ENCODE measurements around the gene TREM1. TPM values are rescaled to one million over a fixed set of nuclear protein-coding genes. Genes with fewer than 3 reads are reported as not detected.

The TREM1 gene
- total RNA-seq, 2 donors from 2014 or later, result 1.4 TPM; not detected in 1

- DNase-seq, result no peak
Measured at GRCh38 chr6:41291717-41292116, 5.2 kb upstream of the TREM1 start.

DNA sequence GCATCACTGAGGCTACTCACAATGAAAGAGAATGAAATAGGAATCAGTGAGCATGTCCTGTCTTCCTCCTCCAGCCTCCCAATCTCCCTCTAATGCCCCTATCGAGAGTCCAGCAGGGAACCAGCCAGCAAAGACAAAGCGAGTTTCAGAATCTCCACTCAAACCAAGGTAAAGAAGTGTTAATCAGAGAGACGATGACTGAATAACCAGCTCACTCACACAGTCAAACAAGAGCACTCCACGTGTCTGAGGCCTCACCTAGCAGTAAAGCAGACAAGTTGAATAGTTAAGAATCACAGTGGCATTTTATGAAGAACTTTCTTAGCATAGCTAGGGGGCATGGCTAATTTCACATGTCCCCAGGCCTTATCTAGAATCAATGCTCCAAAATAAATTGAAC lies 3.3 kb upstream of the TREM1 start:
- Histone ChIP-seq H3K4me1 (no peaks in the 10 kb centered on the region), H3K36me3 (no peaks in the 10 kb centered on the region), H3K9me3 (no peaks in the 10 kb centered on the region), H3K27me3 (no peaks in the 10 kb centered on the region), H3K9ac (ENCODE audit: low read depth in 2 of 2, low read length in 2 of 2) (no peak overlapping the region), H3K27ac (no peak overlapping the region), H3K4me3 (no peak overlapping the region)
- no peak for TF ChIP-seq CTCF (IDR thresholded peaks at IDR 0.05)
- intact Hi-C loops (cut with DNase I), result no loop called here
- DNase-seq, result no peak

More at GRCh38 chr6:41291717-41292116, 5.2 kb upstream of the TREM1 start:
- Histone ChIP-seq H3K36me3 (no peaks in the 10 kb centered on the region), H3K27ac (no peak overlapping the region), H3K9me3 (no peaks in the 10 kb centered on the region), H3K4me1 (no peaks in the 10 kb centered on the region), H3K27me3 (no peaks in the 10 kb centered on the region), H3K9ac (ENCODE audit: low read depth in 2 of 2, low read length in 2 of 2) (no peak overlapping the region), H3K4me3 (no peak overlapping the region)
- intact Hi-C loops (cut with DNase I), result no loop called here
- TF ChIP-seq CTCF (IDR thresholded peaks at IDR 0.05), result no peak

GRCh38 chr6:41288754-41289129 lies 2.3 kb upstream of the TREM1 start:
- no peaks in the 10 kb centered on the region for H3K27me3 ChIP-seq
- DNase-seq, result no peak
- no peaks in the 10 kb centered on the region for H3K36me3 ChIP-seq
- TF ChIP-seq CTCF (IDR thresholded peaks at IDR 0.05), result no peak
- no peaks in the 10 kb centered on the region for H3K9me3 ChIP-seq
- no peak overlapping the region for H3K9ac ChIP-seq (ENCODE audit: low read depth in 2 of 2, low read length in 2 of 2)
- intact Hi-C loops (cut with DNase I), result no loop called here
- no peak overlapping the region for H3K4me3 ChIP-seq
- H3K4me1 ChIP-seq, result no peaks in the 10 kb centered on the region
- no peak overlapping the region for H3K27ac ChIP-seq

DNA sequence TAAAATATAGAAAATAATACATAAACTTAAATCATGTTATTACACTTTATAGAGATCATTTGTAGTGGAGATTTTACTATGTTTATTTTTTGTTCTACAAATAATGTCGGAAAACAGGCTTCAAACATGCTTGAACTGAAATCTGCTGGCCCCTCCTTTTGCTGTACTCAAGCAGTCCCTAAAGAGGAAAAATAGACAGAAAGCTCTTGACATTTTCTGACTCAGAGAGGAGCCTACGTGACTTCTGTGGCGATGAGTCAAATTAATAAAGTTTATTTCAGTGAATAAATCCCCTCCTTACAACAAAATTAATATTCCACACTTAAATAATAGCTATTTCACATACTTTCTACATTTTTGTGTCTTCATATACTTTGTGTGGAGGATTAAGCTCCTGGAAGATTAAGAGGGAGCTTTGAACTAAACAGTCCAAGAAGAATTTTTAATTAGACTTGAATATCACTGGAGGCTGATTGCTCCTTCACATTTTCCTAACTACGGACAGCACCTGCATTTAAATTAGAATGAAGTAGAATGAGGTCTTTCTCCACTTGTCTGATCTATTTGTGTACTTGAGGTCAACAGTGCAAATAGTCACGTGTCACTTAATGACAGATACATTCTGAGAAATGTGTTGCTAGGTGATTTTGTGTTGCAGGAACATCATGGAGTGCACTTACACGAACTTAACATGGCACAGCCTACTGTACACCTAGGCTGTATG lies 1.7 kb upstream of the TREM1 start:
- intact Hi-C loops (cut with DNase I), result no loop called here
- Histone ChIP-seq H3K4me3 (no peak overlapping the region), H3K36me3 (no peaks in the 10 kb centered on the region), H3K9me3 (no peaks in the 10 kb centered on the region), H3K9ac (ENCODE audit: low read depth in 2 of 2, low read length in 2 of 2) (no peak overlapping the region), H3K27ac (no peak overlapping the region), H3K27me3 (no peaks in the 10 kb centered on the region), H3K4me1 (no peaks in the 10 kb centered on the region)
- no peak for DNase-seq
- no peak for TF ChIP-seq CTCF (IDR thresholded peaks at IDR 0.05)

- no peaks in the 10 kb centered on the region for H3K4me1 ChIP-seq
- H3K9ac ChIP-seq (ENCODE audit: low read depth in 2 of 2, low read length in 2 of 2), result no peak overlapping the region
- no peak overlapping the region for H3K27ac ChIP-seq
- no peaks in the 10 kb centered on the region for H3K27me3 ChIP-seq
- no peaks in the 10 kb centered on the region for H3K36me3 ChIP-seq
- TF ChIP-seq CTCF (IDR thresholded peaks at IDR 0.05), result no peak
- H3K4me3 ChIP-seq, result no peak overlapping the region
- no peaks in the 10 kb centered on the region for H3K9me3 ChIP-seq
- intact Hi-C loops (cut with DNase I), result no loop called here
- no peak for DNase-seq
Measured at GRCh38 chr6:41284726-41285125, 1.8 kb downstream of the TREM1 start.
